Measurements from ENCODE around the gene ARID4B. TPM values are rescaled to one million over a fixed set of nuclear protein-coding genes. Genes with fewer than 3 reads are reported as not detected.
"Not testable (repeated sequence)": the region's sequence is repeated elsewhere in the genome, so short reads cannot be mapped to it uniquely, and the experiment has no call there.

Gene ARID4B
- polyA plus RNA-seq, 1 donor (not counting 4 experiments of a cell fraction or from before 2014, with no cell fraction given), result 12.7 TPM

DNA sequence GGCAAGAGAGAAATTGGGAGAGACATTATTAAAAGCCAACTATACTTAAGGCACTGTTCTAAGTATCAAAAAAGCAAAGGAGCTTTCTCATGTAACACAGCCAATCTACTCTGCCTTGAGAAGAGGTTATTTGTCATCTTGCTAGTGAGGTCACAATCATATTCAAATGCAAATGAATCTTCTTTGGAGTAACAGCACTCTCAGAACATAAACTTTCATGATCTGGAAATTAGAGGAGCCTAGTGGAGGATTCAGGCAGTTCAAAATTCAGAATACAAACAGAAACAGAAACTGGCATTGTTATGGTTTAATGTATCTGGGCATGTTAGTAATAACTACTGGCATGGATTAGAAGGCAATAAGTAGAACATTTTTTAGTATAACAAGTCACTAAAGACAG, 57.4 kb downstream of the ARID4B start:
- H4K20me1 ChIP-seq (ENCODE audit: control insufficient read depth, extremely low read depth, insufficient read depth, low read length), result peaks cover 9% of the 10 kb centered on the region
- H3K27ac ChIP-seq (ENCODE audit: control insufficient read depth, insufficient read depth, low read length), result peak overlapping the region; percentile 14
- H3K4me3 ChIP-seq (ENCODE audit: control insufficient read depth in 2 of 3, extremely low read depth in 1 of 3, insufficient read depth in 2 of 3, low read depth in 1 of 3, low read length in 3 of 3), result no peak overlapping the region
- DNase-seq (ENCODE audit: low read depth, low spot score) (no peak), FAIRE-seq (peak; percentile 74)
- TF ChIP-seq CTCF (optimal IDR thresholded peaks at IDR 0.05 in 1 of 3, IDR thresholded peaks at IDR 0.05 in 1 of 3, conservative IDR thresholded peaks at IDR 0.05 in 1 of 3; ENCODE audit: extremely low read depth in 1 of 3, insufficient read depth in 2 of 3, low read length in 3 of 3), result peak in 2 of 3 experiments; percentile 4 to 8
- no peak for TF ChIP-seq EZH2 (IDR thresholded peaks at IDR 0.05; ENCODE audit: low read length)
- no peaks in the 10 kb centered on the region for H3K36me3 ChIP-seq (ENCODE audit: control insufficient read depth in 2 of 2, extremely low read depth in 1 of 2, insufficient read depth in 2 of 2, low read length in 2 of 2)
- no peaks in the 10 kb centered on the region for H3K9me1 ChIP-seq (ENCODE audit: control insufficient read depth, extremely low read depth, insufficient read depth, low read length)
- no peak overlapping the region for H3K9ac ChIP-seq (ENCODE audit: control insufficient read depth, extremely low read depth, insufficient read depth, low read length)
- dilution Hi-C loops (cut with MboI; ENCODE audit: extremely low pct_ligation_motif_present, low sequenced_read_pairs), result no loop called here
- no peaks in the 10 kb centered on the region for H3K9me3 ChIP-seq (ENCODE audit: control insufficient read depth, low read depth, low read length)
- peaks cover 4% of the 10 kb centered on the region for H3K4me1 ChIP-seq (ENCODE audit: control insufficient read depth, extremely low read depth, insufficient read depth, low read length)
- peaks cover 83% of the 10 kb centered on the region for H3K79me2 ChIP-seq (ENCODE audit: control insufficient read depth, insufficient read depth, low read length)
- H2AFZ ChIP-seq (ENCODE audit: control insufficient read depth, low read length), result no peak overlapping the region
- H3K27me3 ChIP-seq (ENCODE audit: control insufficient read depth, extremely low read depth, insufficient read depth, low read length), result no peaks in the 10 kb centered on the region
- no peak overlapping the region for H3K4me2 ChIP-seq (ENCODE audit: control insufficient read depth, extremely low read depth, insufficient read depth, low read depth, low read length)

GRCh38 chr1:235269990-235270389, 58.0 kb downstream of the ARID4B start:
- FAIRE-seq; H3K27me3 ChIP-seq (ENCODE audit: control insufficient read depth, extremely low read depth, insufficient read depth, low read length); H2AFZ ChIP-seq (ENCODE audit: control insufficient read depth, low read length); H3K9me3 ChIP-seq (ENCODE audit: control insufficient read depth, low read depth, low read length); H4K20me1 ChIP-seq (ENCODE audit: control insufficient read depth, extremely low read depth, insufficient read depth, low read length); H3K27ac ChIP-seq (ENCODE audit: control insufficient read depth, insufficient read depth, low read length); H3K4me2 ChIP-seq (ENCODE audit: control insufficient read depth, extremely low read depth, insufficient read depth, low read depth, low read length); H3K9ac ChIP-seq (ENCODE audit: control insufficient read depth, extremely low read depth, insufficient read depth, low read length); dilution Hi-C loops (cut with MboI; ENCODE audit: extremely low pct_ligation_motif_present, low sequenced_read_pairs); H3K4me1 ChIP-seq (ENCODE audit: control insufficient read depth, extremely low read depth, insufficient read depth, low read length); DNase-seq (ENCODE audit: low read depth, low spot score); H3K36me3 ChIP-seq (ENCODE audit: control insufficient read depth in 2 of 2, extremely low read depth in 1 of 2, insufficient read depth in 2 of 2, low read length in 2 of 2); H3K4me3 ChIP-seq (ENCODE audit: control insufficient read depth in 2 of 3, extremely low read depth in 1 of 3, insufficient read depth in 2 of 3, low read depth in 1 of 3, low read length in 3 of 3); H3K9me1 ChIP-seq (ENCODE audit: control insufficient read depth, extremely low read depth, insufficient read depth, low read length): not testable (repeated sequence)
- H3K79me2 ChIP-seq (ENCODE audit: control insufficient read depth, insufficient read depth, low read length), result peaks cover 83% of the 10 kb centered on the region

Data from keratinocyte (primary cell).